Upper lobe of right lung (tissue), 1 donor: ENCODE results near the gene ARL3. TPM values are rescaled to one million over a fixed set of nuclear protein-coding genes. Genes with fewer than 3 reads are reported as not detected.

Source experiments
- ATAC-seq: fragments of 200-7000 bp; cut with Tn5 transposase; one replicate; pipeline ENCODE4 v1.9.1; 2020; ENCODE audit warnings: mild to moderate bottlenecking, moderate library complexity
- DNase-seq: peaks from one replicate; pipeline ENCODE4 v3.0.0-alpha.2; 2020
- H3K27ac ChIP-seq: fragments of 200-600 bp; one replicate; pipeline ENCODE4 v1.8.0; 2022
- H3K27me3 ChIP-seq: fragments of 200-600 bp; one replicate; pipeline ENCODE4 v1.8.0; 2022; ENCODE audit warnings: mild to moderate bottlenecking
- H3K36me3 ChIP-seq: fragments of 200-600 bp; one replicate; pipeline ENCODE4 v1.8.0; 2022
- H3K4me1 ChIP-seq: fragments of 200-600 bp; one replicate; pipeline ENCODE4 v1.8.0; 2022
- H3K4me3 ChIP-seq: fragments of 200-600 bp; one replicate; pipeline ENCODE4 v1.8.0; 2022; ENCODE audit warnings: mild to moderate bottlenecking
- H3K9me3 ChIP-seq: fragments of 200-600 bp; one replicate; pipeline ENCODE4 v1.8.0; 2022
- intact Hi-C: fragments of 100-400 bp; cut with DNase I; formaldehyde crosslinking; loops from one replicate; pipeline ENCODE4 v1.11.0; 2022
- total RNA-seq: library from RNA; stranded (reverse); fragmentation: NEBNext Ultra II Directional; extraction: Animal tissue kit (Norgen Biotek cat#: 25700); gene quantifications from one replicate; pipeline ENCODE4 v1.2.1, GENCODE V29; 2021
- TF ChIP-seq, protein P1 (sequence below): fragments of 200-600 bp; IDR thresholded peaks from one replicate; pipeline ENCODE4 v1.8.0; 2022; ENCODE audit warnings: antibody characterized with exemption
- donor health status: DM: no; HTN: yes; CAD: no; lungs with severe emphysema.

ARL3 gene
- total RNA-seq, 1 donor from 2014 or later, result 7.5 TPM

DNA sequence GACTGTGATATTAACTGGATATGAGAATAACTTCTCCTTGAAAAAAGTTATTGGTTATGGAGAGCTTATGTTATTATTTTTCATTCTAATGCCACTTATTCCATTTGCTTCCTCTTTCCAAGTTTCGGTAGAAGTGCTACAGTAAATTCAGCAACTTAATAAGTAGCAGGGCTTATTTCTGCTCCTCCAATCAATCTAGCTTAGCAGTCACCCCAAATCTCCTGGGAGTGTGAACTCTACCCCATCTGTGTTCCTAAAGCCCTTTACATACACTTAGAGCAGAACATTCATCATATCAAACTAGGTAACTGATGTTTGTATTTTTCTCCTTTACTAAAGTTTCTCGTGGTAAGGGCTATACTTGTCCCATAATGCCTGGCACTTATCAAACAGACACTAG lies 8.7 kb downstream of the ARL3 start:
- TF ChIP-seq, protein P1, sequence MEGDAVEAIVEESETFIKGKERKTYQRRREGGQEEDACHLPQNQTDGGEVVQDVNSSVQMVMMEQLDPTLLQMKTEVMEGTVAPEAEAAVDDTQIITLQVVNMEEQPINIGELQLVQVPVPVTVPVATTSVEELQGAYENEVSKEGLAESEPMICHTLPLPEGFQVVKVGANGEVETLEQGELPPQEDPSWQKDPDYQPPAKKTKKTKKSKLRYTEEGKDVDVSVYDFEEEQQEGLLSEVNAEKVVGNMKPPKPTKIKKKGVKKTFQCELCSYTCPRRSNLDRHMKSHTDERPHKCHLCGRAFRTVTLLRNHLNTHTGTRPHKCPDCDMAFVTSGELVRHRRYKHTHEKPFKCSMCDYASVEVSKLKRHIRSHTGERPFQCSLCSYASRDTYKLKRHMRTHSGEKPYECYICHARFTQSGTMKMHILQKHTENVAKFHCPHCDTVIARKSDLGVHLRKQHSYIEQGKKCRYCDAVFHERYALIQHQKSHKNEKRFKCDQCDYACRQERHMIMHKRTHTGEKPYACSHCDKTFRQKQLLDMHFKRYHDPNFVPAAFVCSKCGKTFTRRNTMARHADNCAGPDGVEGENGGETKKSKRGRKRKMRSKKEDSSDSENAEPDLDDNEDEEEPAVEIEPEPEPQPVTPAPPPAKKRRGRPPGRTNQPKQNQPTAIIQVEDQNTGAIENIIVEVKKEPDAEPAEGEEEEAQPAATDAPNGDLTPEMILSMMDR, result no peak
- peaks cover 7% of the 10 kb centered on the region for H3K36me3 ChIP-seq
- no peaks in the 10 kb centered on the region for H3K9me3 ChIP-seq
- intact Hi-C loops, result no loop called here
- H3K4me1 ChIP-seq, result peaks cover 5% of the 10 kb centered on the region
- no peak for DNase-seq
- H3K27me3 ChIP-seq, result no peaks in the 10 kb centered on the region
- H3K4me3 ChIP-seq, result no peak overlapping the region
- H3K27ac ChIP-seq, result no peak overlapping the region
- no peak for ATAC-seq

DNA sequence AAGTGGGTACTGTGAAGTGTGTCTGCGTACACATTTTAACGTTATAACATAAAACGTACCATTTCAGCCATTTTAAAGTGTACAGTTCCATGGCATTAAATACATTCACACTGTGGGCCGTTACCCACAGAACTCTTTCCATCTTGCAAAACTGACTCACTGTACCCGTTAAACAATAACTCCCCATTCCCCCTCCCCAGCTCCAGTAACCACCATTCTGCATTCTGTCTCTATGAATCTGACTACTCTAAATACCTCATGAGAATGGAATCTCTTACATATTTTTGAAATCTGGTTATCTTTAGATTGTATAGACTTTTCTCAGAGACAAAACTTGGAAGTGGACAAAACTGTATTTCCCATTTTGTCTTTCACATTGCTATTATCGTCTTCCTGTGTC lies 9.3 kb downstream of the ARL3 start:
- DNase-seq (no peak), ATAC-seq (no peak)
- Histone ChIP-seq H3K27me3 (no peaks in the 10 kb centered on the region), H3K36me3 (peaks cover 7% of the 10 kb centered on the region), H3K4me1 (peaks cover 5% of the 10 kb centered on the region), H3K9me3 (no peaks in the 10 kb centered on the region), H3K4me3 (no peak overlapping the region), H3K27ac (no peak overlapping the region)
- intact Hi-C loops, result no loop called here
- TF ChIP-seq, protein P1, result no peak

DNA sequence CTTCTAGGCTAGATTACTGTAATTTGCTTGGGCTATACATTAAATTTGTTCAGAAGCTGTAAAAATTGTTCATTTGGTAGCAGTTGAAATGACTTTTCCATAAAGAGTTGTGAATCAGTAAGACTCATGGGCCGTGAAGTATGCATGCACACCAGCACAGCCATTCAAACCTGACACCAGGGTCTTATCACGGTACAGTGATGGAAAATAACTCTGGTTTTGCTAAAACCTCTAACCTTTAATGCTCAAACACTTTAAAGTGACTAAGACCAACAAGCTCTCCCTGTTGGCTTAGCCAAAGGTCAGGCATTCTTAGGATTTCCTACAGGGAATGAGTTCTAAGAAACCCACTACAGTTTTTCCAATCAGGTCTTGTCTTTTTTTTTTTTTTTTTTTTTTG lies 11.5 kb downstream of the ARL3 start:
- H3K27ac ChIP-seq, result no peak overlapping the region
- no peaks in the 10 kb centered on the region for H3K27me3 ChIP-seq
- H3K4me1 ChIP-seq, result peaks cover 5% of the 10 kb centered on the region
- peaks cover 23% of the 10 kb centered on the region for H3K36me3 ChIP-seq
- DNase-seq (no peak), ATAC-seq (no peak)
- intact Hi-C loops, result no loop called here
- H3K4me3 ChIP-seq, result no peak overlapping the region
- H3K9me3 ChIP-seq, result no peaks in the 10 kb centered on the region
- TF ChIP-seq, protein P1, result no peak

DNA sequence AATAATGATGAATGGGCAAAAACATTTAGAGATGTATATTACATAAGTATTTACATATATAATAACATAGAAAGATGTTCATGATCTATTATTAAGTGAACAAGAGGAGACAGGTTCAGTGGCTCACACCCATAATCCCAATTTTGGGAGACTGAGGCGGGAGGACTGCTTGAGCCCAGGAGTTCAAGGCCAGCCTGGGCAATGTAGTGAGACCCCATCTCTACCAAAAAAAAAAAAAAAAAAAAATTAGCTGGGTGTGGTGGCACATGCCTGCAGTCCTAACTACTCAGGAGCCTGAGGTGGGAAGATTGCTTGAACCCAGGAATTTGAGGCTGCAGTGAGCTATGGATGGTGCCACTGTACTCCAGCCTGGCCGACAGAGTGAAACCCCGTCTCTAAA lies 12.4 kb downstream of the ARL3 start:
- intact Hi-C loops, result no loop called here
- H3K27me3 ChIP-seq, result no peaks in the 10 kb centered on the region
- TF ChIP-seq, protein P1, result no peak
- peaks cover 5% of the 10 kb centered on the region for H3K4me1 ChIP-seq
- no peak overlapping the region for H3K4me3 ChIP-seq
- DNase-seq (no peak), ATAC-seq (no peak)
- H3K9me3 ChIP-seq, result no peaks in the 10 kb centered on the region
- no peak overlapping the region for H3K27ac ChIP-seq
- H3K36me3 ChIP-seq, result peaks cover 33% of the 10 kb centered on the region

DNA sequence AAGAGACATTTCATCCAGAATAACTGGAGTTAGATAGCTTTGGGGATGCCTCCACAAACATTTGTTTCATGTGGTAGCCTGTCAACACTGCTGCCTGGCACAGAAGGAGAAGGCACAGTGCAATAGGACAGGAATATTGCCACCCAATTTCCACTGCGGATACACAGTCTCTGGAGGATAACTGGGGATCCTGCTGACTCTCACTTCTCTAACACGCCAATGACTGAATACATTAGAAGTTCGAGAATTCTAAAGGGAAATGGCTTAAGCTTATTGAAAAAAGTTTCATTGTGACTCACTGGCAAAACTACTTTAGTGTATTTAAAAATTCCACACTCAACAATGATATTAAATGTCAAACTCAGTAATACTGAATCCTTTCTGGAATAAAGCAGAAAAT lies 12.9 kb downstream of the ARL3 start:
- DNase-seq (no peak), ATAC-seq (no peak)
- Histone ChIP-seq H3K9me3 (no peaks in the 10 kb centered on the region), H3K27me3 (no peaks in the 10 kb centered on the region), H3K36me3 (peaks cover 37% of the 10 kb centered on the region), H3K4me3 (no peak overlapping the region), H3K4me1 (peaks cover 5% of the 10 kb centered on the region), H3K27ac (no peak overlapping the region)
- intact Hi-C loops, result no loop called here
- TF ChIP-seq, protein P1, result no peak

DNA sequence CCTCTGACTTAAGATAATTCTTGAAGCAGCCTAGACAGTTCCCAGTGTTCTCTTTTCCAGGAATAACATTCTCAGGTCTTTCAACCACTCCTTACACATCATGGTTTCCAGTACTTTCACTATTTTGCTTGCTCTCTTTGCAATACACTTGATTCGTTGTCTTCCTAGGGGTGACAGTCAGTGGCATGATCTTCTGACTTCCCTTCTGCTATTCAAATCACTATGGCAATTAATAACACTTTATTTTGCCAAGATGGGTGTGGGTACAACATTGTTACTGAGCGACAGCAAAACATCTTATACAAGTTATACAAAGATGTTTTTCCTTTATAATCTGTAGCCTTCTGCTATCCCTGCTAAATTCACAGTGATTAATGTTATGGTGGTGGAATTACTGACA lies 15.3 kb downstream of the ARL3 start:
- no peak overlapping the region for H3K27ac ChIP-seq
- H3K9me3 ChIP-seq, result no peaks in the 10 kb centered on the region
- DNase-seq, result no peak
- TF ChIP-seq, protein P1, result no peak
- H3K4me3 ChIP-seq, result no peak overlapping the region
- no peaks in the 10 kb centered on the region for H3K4me1 ChIP-seq
- no peak for ATAC-seq
- intact Hi-C loops, result no loop called here
- no peaks in the 10 kb centered on the region for H3K27me3 ChIP-seq
- peaks cover 36% of the 10 kb centered on the region for H3K36me3 ChIP-seq
